Bronchial smooth muscle cell (primary cell): Measurements from ENCODE around the gene IGFBP3. TPM values are rescaled to one million over a fixed set of nuclear protein-coding genes. Genes with fewer than 3 reads are reported as not detected.

ENCODE experiments used
- total RNA-seq: library from RNA; depleted of rRNA; stranded (reverse); fragments of >200 nt; gene quantifications from 2 replicates; pipeline ENCODE4 v1.2.1, GENCODE V29; 2014

IGFBP3 gene
- total RNA-seq = 17.4 and 21.3 TPM in 2 replicates

GRCh38 chr7:45920502-45921380 lies at the start of gene IGFBP3:
Gene IGFBP3, minus strand, starts transcription at chr7:45921272. Its CDS starts 132 bp downstream, at chr7:45921140.

GRCh38 chr7:45888185-45888992 lies 32.7 kb downstream of the IGFBP3 start, which contains the start of gene IGFBP1:
Gene IGFBP1, plus strand, starts transcription at chr7:45888488. Its CDS starts 165 bp downstream, at chr7:45888653.

GRCh38 chr7:45873035-45873354 lies 48.1 kb downstream of the IGFBP3 start, which contains the start of gene CCDC201:
Gene CCDC201, minus strand, starts transcription at chr7:45873082. Its CDS starts 75 bp downstream, at chr7:45873007.

Other genes with a start within 250 kb of the IGFBP3 start
- not detected in 2 replicates for gene CCDC201, start 48.2 kb downstream of the IGFBP3 start, total RNA-seq
- not detected in 2 replicates for gene IGFBP1, start 32.8 kb downstream of the IGFBP3 start, total RNA-seq